ENCODE measurements around the gene SELENON. TPM values are rescaled to one million over a fixed set of nuclear protein-coding genes. Genes with fewer than 3 reads are reported as not detected.
"Not testable (repeated sequence)": the region's sequence is repeated elsewhere in the genome, so short reads cannot be mapped to it uniquely, and the experiment has no call there.

The SELENON gene
- total RNA-seq, 1 donor from 2014 or later: 29.5 TPM

GRCh38 chr1:25831569-25832196, 31.7 kb downstream of the SELENON start:
- no peak for DNase-seq

GRCh38 chr1:25832336-25833037, 32.5 kb downstream of the SELENON start:
- no peak for DNase-seq

DNA sequence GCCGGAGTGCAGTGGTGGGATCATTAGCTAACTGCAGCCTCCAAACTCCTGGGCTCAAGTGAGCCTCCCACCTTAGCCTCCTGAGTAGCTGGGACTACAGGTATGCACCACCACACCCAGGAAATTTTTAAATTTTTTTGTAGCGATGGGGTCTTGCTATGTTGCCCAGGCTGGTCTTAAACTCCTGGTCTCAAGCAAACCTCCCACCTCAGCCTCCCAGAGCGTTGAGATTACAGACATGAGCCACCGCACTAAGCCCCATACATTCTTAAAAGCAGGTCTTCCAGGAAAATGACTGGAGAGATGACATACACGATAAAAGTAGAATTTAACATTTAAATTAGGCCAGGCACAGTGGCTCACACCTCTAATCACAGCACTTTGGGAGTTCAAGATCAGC, 33.2 kb downstream of the SELENON start:
- DNase-seq: no peak

- peak; percentile 9 for DNase-seq
Observed at GRCh38 chr1:25834894-25835293, 34.9 kb downstream of the SELENON start.

GRCh38 chr1:25836695-25837094, 36.7 kb downstream of the SELENON start:
- no peak for DNase-seq

- no peak for DNase-seq
Observed at GRCh38 chr1:25837262-25837875, 37.4 kb downstream of the SELENON start.

- not testable (repeated sequence) for DNase-seq
Observed at GRCh38 chr1:25839808-25840207, 39.8 kb downstream of the SELENON start.

DNA sequence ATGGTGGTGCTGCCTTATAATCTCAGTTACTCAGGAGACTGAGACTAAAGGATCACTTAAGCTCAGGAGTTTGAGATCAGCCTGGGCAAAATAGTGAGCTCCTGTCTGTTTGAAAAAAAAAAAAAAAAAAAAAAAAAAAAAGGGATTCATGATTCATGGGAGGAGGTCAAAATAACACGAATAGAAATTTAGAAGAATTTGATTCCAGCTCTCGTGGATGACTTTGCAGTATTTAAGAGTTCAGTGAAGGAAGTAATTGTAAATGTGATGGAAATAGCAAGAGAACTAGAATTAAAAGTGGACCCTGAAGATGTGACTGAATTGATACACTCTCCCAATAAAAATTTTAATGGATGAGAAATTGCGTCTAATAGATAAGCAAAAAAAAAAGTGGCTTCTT, 43.5 kb downstream of the SELENON start:
- DNase-seq: no peak

DNA sequence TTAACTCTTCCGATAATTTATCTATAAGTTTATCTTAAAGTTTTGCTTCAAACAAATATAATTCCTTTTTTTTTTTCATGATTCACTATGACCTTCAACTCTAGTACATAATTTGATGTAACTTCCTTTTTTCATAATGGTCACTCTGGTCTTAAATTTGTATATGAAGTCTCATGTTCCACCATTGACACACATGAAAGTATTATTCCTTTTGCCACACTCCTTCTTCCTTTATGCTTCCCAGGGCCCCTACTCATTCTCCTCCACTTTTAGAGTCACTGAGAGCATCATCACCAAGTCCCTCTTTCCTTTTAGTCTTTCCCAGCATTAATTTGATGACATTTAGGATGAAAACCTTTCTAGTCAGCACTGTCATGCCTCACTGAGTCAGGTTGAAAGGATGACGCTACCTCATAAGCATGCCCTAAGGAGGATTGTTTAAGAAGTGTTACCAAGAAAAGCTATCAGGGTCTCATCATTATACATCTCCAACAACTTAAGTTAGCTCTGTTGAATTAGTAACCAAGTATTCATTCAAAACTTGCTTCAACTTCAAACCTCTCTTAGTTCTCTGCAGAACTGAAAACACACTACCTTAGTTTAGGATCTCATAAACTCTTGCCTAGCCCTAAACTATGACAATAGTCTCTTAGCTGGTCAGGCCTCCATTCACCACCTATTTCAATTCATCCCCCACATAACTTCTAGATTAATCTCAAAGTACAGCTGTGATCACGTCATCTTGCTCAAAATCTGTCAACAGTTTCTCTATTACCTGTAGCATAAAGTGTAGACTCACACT, 44.7 kb downstream of the SELENON start:
- DNase-seq: no peak

DNA sequence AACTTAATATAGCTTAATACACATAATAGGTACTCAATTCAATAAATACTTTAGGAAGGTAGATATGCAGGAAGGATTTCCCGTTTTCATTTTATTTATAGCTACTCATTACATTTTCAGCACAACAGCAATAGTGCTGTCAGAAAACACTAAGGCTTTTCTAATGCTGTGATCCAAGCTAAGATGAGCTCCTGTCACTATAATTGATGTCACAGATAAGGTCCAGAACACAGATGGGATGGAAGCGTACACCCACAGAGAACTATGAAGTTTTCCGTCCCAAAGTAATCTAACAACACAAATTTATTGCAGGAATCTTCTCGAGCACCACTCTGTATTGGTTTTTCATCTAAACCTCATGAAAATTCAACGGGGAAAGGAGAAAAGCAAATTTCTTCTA, 45.7 kb downstream of the SELENON start:
- no peak for DNase-seq

- DNase-seq: no peak
Observed at GRCh38 chr1:25847929-25848328, 47.9 kb downstream of the SELENON start.

- no peak for DNase-seq
Observed at GRCh38 chr1:25848531-25848930, 48.5 kb downstream of the SELENON start.

DNA sequence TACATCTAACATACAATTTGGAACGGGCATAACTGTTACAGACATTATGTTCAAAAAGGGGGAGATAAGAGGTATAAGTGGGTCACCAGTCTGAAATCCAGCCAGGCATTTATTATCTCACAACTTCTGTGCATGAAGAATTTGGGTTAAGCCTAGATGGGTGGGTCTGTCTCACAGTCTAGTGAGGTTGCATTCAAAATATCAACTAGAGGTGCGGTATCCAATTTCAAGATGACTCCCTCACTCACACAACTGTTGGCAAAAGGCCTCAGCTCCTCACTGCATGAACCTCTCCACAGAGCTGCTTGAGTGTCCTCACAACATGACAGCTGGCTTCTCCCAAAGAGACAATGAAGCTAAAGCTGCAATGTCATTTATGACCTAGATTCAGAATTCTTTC, 54.6 kb downstream of the SELENON start:
- DNase-seq: no peak

DNA sequence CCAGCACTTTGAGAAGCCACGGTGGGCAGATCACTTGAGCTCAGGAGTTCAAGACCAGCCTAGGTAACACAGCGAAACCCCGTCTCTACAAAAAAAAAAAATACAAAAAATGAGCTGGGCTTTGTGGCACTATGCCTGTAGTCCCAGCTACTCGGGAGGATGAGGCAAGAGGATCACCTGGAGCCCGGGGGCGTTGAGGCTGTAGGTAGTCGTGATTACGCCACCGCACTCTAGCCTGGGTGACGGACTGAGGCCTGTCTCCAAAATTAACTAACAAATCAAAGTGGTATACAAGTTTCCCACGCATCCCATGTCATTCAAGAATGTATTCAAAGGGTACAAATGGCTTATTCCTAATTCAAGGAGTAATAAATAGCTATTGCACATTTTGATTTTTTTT, 56.9 kb downstream of the SELENON start:
- DNase-seq: no peak

- DNase-seq: no peak
Observed at GRCh38 chr1:25858494-25858893, 58.5 kb downstream of the SELENON start.

GRCh38 chr1:25858906-25859789, 59.2 kb downstream of the SELENON start, which contains the start of gene AUNIP:
TSS of gene AUNIP (minus strand) at chr1:25859457. CDS start at chr1:25859357, 100 bp downstream.
- peak; percentile 92 for DNase-seq

DNA sequence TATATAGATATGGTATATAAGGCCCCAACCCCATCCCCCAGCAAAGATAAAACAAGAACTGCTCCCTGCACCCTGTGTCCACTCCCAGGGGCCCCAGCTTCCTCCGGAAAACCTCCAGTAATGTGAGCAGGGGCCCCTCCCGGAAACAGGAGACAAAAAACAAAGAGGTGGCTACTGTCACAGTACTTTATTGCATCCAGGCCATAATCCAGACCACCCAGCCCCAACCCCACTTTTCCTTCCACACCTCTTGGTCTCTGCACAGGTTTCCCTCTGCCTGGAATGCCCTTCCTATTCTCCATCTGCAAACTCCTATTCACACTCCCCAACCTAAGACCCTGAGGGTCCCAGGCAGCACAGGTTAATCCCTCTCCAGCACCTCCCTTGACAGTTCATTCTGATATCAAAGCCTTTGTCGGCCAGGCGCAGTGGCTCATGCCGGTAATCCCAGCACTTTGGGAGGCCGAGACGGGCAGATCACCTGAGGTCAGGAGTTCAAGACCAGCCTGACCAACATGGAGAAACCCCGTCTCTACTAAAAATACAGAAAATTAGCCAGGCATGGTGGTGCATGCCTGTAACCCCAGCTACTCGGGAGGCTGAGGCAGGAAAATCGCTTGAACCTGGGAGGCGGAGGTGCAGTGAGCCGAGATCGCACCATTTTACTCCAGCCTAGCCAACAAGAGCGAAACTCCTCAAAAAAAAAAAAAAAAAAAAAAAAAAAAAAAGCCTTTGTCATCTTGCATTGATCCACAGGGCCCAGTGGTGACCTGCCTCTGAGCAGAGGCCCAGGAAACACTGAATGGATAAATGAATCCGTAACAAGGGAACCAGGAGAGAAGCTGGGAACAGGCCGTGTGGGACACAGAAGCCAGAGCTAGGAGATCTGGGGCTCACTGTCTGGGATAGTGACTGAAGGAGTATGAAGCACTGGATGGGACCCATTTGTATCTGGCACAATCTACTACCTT, 61.6 kb downstream of the SELENON start:
- DNase-seq: peak; percentile 10

DNA sequence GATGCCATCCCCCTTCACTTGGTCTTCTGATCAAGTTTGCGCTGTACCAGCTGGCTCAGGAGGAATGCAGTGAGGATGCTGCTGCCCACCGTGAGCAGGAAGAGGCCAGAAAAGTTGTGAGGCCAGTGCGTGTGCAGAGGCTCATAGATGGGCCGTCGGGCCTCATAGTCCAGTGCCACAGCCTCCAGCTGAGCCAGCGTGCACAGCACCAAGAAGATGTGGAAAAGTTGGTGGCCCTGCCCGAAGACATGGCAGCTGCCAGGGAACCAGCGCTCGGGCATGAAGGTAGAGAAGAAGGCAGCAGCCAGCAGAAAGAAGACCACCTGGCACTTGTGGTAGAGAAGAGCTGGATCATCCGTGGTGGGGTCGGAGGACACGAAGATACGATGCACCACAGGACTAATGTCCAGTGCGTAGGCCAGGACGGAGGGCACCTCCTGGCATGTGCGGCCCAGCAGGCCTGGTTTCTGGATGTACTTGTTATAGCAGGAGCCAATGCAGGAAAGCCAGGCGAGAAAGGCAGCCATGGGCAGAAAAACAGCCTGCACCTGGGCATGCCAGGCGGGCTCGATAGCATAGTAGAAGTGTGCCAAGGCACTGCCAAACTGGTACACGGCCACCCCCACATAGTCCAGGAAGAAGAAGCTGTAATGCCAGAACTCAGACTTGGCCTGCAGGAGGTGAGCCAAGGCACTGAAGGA, 62.9 kb downstream of the SELENON start:
- no peak for DNase-seq

DNA sequence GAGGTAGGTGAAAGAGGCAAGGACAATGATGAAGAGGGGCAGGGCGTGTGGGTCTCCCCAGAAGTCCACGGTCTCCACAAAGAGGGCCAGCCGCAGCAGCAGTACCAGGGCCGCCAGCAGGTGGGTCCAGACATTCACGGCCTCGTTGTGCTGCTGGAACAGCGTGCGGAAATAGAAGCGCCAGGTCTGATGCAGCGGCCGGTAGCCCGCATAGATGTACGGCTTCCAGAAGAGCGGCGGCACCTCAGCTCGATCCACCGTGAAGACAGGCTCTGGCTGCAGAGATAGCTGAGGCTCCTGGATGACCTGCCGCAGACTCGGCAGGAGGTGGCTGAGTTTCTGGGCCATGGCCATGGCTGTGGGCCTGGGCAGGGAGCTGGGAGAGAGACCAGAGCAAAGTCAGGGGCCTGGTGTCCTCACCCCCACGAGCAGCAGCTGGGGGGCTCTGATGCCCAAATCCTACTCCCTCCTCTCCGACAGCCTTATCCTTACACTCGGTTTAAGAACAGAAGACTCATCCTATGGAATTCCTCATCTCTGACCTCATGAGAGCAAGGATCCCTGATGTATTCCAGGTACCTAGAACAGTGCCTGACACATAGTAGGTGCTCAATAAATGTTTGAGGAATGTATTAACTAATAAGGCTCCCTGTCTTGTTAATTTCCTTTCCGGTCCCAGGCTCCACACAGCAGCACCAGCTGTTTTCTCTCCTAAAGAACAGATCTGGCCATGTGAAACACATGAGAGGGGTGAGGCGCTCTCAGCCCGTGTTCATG, 63.7 kb downstream of the SELENON start:
- DNase-seq: no peak

Measured in tongue (tissue), 2 donors.